ENCODE measurements around the gene YY2.
"Not testable (repeated sequence)": the region's sequence is repeated elsewhere in the genome, so short reads cannot be mapped to it uniquely, and the experiment has no call there.

YY2 gene

GRCh38 chrX:21874182-21874581 lies 18.4 kb downstream of the YY2 start:
- H3K4me1 ChIP-seq (ENCODE audit: control insufficient read depth in 1 of 2, insufficient read depth in 2 of 2, low read length in 2 of 2); H3K36me3 ChIP-seq (ENCODE audit: control insufficient read depth in 1 of 2, insufficient read depth in 2 of 2, low read length in 2 of 2); H3K27me3 ChIP-seq (ENCODE audit: low read depth, low read length); H3K27ac ChIP-seq (ENCODE audit: low read length); H3K4me3 ChIP-seq (ENCODE audit: low read depth in 1 of 2, low read length in 2 of 2); H3K9me3 ChIP-seq (ENCODE audit: control insufficient read depth in 1 of 2, low read length in 2 of 2): not testable (repeated sequence)

GRCh38 chrX:21875013-21875412 lies 19.2 kb downstream of the YY2 start:
- Histone ChIP-seq H3K27ac (ENCODE audit: low read length) (no peak overlapping the region), H3K4me1 (ENCODE audit: control insufficient read depth in 1 of 2, insufficient read depth in 2 of 2, low read length in 2 of 2) (no peaks in the 10 kb centered on the region), H3K9me3 (ENCODE audit: control insufficient read depth in 1 of 2, low read length in 2 of 2) (no peaks in the 10 kb centered on the region), H3K27me3 (ENCODE audit: low read depth, low read length) (no peaks in the 10 kb centered on the region), H3K4me3 (ENCODE audit: low read depth in 1 of 2, low read length in 2 of 2) (no peak overlapping the region), H3K36me3 (ENCODE audit: control insufficient read depth in 1 of 2, insufficient read depth in 2 of 2, low read length in 2 of 2) (no peaks in the 10 kb centered on the region)

GRCh38 chrX:21881881-21882574 lies 26.2 kb downstream of the YY2 start:
- Histone ChIP-seq H3K9me3 (ENCODE audit: control insufficient read depth in 1 of 2, low read length in 2 of 2) (no peaks in the 10 kb centered on the region), H3K27me3 (ENCODE audit: low read depth, low read length) (no peaks in the 10 kb centered on the region), H3K36me3 (ENCODE audit: control insufficient read depth in 1 of 2, insufficient read depth in 2 of 2, low read length in 2 of 2) (peaks cover 0 to 6% of the 10 kb centered on the region in 2 donors), H3K4me3 (ENCODE audit: low read depth in 1 of 2, low read length in 2 of 2) (no peak overlapping the region), H3K27ac (ENCODE audit: low read length) (no peak overlapping the region), H3K4me1 (ENCODE audit: control insufficient read depth in 1 of 2, insufficient read depth in 2 of 2, low read length in 2 of 2) (no peaks in the 10 kb centered on the region)

DNA sequence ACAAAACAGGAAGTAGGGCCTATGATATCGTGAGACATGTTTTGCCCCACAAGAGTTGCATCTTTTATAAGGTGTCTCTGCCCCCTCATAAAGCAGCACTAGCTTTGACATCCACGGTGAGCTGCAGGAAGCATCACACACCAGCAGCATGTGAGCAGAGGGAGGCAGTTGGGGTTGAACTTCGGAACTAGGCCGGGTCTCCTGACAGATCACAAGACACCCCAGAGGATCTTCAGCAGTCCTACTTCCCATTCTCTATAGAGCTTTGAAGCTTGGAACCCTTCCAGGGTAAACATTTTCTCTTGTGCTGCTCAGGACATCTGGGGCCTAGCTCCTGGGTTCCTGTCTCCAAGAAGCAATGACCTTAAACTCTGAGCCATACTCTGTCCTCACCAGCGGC lies 27.5 kb downstream of the YY2 start:
- peaks cover 0 to 6% of the 10 kb centered on the region in 2 donors for H3K36me3 ChIP-seq (ENCODE audit: control insufficient read depth in 1 of 2, insufficient read depth in 2 of 2, low read length in 2 of 2)
- H3K9me3 ChIP-seq (ENCODE audit: control insufficient read depth in 1 of 2, low read length in 2 of 2), result no peaks in the 10 kb centered on the region
- no peaks in the 10 kb centered on the region for H3K27me3 ChIP-seq (ENCODE audit: low read depth, low read length)
- H3K4me3 ChIP-seq (ENCODE audit: low read depth in 1 of 2, low read length in 2 of 2), result no peak overlapping the region
- H3K4me1 ChIP-seq (ENCODE audit: control insufficient read depth in 1 of 2, insufficient read depth in 2 of 2, low read length in 2 of 2), result no peaks in the 10 kb centered on the region
- no peak overlapping the region for H3K27ac ChIP-seq (ENCODE audit: low read length)

GRCh38 chrX:21885568-21885967 lies 29.8 kb downstream of the YY2 start:
- no peak overlapping the region for H3K27ac ChIP-seq (ENCODE audit: low read length)
- H3K9me3 ChIP-seq (ENCODE audit: control insufficient read depth in 1 of 2, low read length in 2 of 2), result no peaks in the 10 kb centered on the region
- no peak overlapping the region for H3K4me3 ChIP-seq (ENCODE audit: low read depth in 1 of 2, low read length in 2 of 2)
- H3K36me3 ChIP-seq (ENCODE audit: control insufficient read depth in 1 of 2, insufficient read depth in 2 of 2, low read length in 2 of 2), result peaks cover 0 to 6% of the 10 kb centered on the region in 2 donors
- H3K4me1 ChIP-seq (ENCODE audit: control insufficient read depth in 1 of 2, insufficient read depth in 2 of 2, low read length in 2 of 2), result no peaks in the 10 kb centered on the region
- H3K27me3 ChIP-seq (ENCODE audit: low read depth, low read length), result no peaks in the 10 kb centered on the region

DNA sequence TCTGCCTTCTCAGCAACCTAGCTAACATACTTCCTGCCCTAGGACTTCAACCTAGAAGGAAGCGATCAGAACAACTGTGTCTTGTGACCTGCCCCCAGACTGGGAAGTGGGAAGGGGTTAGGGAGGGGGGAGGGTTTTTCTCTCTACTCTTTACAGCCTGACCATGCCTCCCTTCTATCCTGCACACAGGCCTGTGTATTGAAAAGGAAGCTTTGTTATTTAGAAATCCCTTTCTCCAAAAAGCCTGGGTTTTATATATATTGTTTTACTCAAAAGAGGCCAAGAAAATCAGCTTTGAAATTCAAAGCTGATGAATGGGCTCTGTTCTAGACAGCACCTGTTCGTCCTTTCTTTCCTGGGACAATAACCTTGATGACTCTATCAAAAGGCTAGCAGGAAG lies 49.5 kb downstream of the YY2 start:
- H3K4me3 ChIP-seq (ENCODE audit: low read depth in 1 of 2, low read length in 2 of 2), result no peak overlapping the region
- H3K27ac ChIP-seq (ENCODE audit: low read length), result no peak overlapping the region
- no peaks in the 10 kb centered on the region for H3K4me1 ChIP-seq (ENCODE audit: control insufficient read depth in 1 of 2, insufficient read depth in 2 of 2, low read length in 2 of 2)
- no peaks in the 10 kb centered on the region for H3K9me3 ChIP-seq (ENCODE audit: control insufficient read depth in 1 of 2, low read length in 2 of 2)
- no peaks in the 10 kb centered on the region for H3K27me3 ChIP-seq (ENCODE audit: low read depth, low read length)
- H3K36me3 ChIP-seq (ENCODE audit: control insufficient read depth in 1 of 2, insufficient read depth in 2 of 2, low read length in 2 of 2), result no peaks in the 10 kb centered on the region

- Histone ChIP-seq H3K27ac (ENCODE audit: low read length) (no peak overlapping the region), H3K27me3 (ENCODE audit: low read depth, low read length) (no peaks in the 10 kb centered on the region), H3K36me3 (ENCODE audit: control insufficient read depth in 1 of 2, insufficient read depth in 2 of 2, low read length in 2 of 2) (no peaks in the 10 kb centered on the region)
Measured at GRCh38 chrX:21905953-21906352, 50.2 kb downstream of the YY2 start.

GRCh38 chrX:21907260-21907659 lies 51.5 kb downstream of the YY2 start:
- Histone ChIP-seq H3K4me3 (ENCODE audit: low read depth in 1 of 2, low read length in 2 of 2) (no peak overlapping the region), H3K9me3 (ENCODE audit: control insufficient read depth in 1 of 2, low read length in 2 of 2) (no peaks in the 10 kb centered on the region), H3K36me3 (ENCODE audit: control insufficient read depth in 1 of 2, insufficient read depth in 2 of 2, low read length in 2 of 2) (no peaks in the 10 kb centered on the region), H3K4me1 (ENCODE audit: control insufficient read depth in 1 of 2, insufficient read depth in 2 of 2, low read length in 2 of 2) (no peaks in the 10 kb centered on the region), H3K27me3 (ENCODE audit: low read depth, low read length) (no peaks in the 10 kb centered on the region), H3K27ac (ENCODE audit: low read length) (no peak overlapping the region)

More at GRCh38 chrX:21905953-21906352, 50.2 kb downstream of the YY2 start:
- H3K4me3 ChIP-seq (ENCODE audit: low read depth in 1 of 2, low read length in 2 of 2), result no peak overlapping the region
- H3K4me1 ChIP-seq (ENCODE audit: control insufficient read depth in 1 of 2, insufficient read depth in 2 of 2, low read length in 2 of 2), result no peaks in the 10 kb centered on the region
- H3K9me3 ChIP-seq (ENCODE audit: control insufficient read depth in 1 of 2, low read length in 2 of 2), result no peaks in the 10 kb centered on the region

All from muscle layer of duodenum (tissue), 2 donors.